ENCODE results near the gene ZNF608.

ZNF608 gene

GRCh38 chr5:124738681-124739633 lies 7.5 kb downstream of the ZNF608 start:
- DNase-seq (ENCODE audit: low spot score) = no peak

- DNase-seq (ENCODE audit: low spot score) = no peak
These were observed 8.8 kb downstream of the ZNF608 start for GRCh38 chr5:124737651-124738050.

- DNase-seq (ENCODE audit: low spot score) = no peak
These were observed 9.6 kb downstream of the ZNF608 start for GRCh38 chr5:124736805-124737188.

GRCh38 chr5:124736082-124736804 lies 10.2 kb downstream of the ZNF608 start:
- DNase-seq (ENCODE audit: low spot score) = peak; percentile 63

- DNase-seq (ENCODE audit: low spot score) = peak; percentile 55
These were observed 11.1 kb downstream of the ZNF608 start for GRCh38 chr5:124735169-124735858.

- no peak for DNase-seq (ENCODE audit: low spot score)
These were observed 11.8 kb downstream of the ZNF608 start for GRCh38 chr5:124734574-124735168.

GRCh38 chr5:124733329-124733650 lies 13.1 kb downstream of the ZNF608 start:
- no peak for DNase-seq (ENCODE audit: low spot score)

GRCh38 chr5:124732428-124733328 lies 13.8 kb downstream of the ZNF608 start:
- no peak for DNase-seq (ENCODE audit: low spot score)

GRCh38 chr5:124730381-124730780 lies 16.1 kb downstream of the ZNF608 start:
- DNase-seq (ENCODE audit: low spot score) = no peak

GRCh38 chr5:124729720-124730359 lies 16.6 kb downstream of the ZNF608 start:
- peak; percentile 46 for DNase-seq (ENCODE audit: low spot score)

GRCh38 chr5:124728968-124729332 lies 17.5 kb downstream of the ZNF608 start:
- no peak for DNase-seq (ENCODE audit: low spot score)

GRCh38 chr5:124728331-124728967 lies 18.0 kb downstream of the ZNF608 start:
- no peak for DNase-seq (ENCODE audit: low spot score)

GRCh38 chr5:124726631-124727362 lies 19.6 kb downstream of the ZNF608 start:
- no peak for DNase-seq (ENCODE audit: low spot score)

- no peak for DNase-seq (ENCODE audit: low spot score)
These were observed 20.7 kb downstream of the ZNF608 start for GRCh38 chr5:124725622-124726258.

- no peak for DNase-seq (ENCODE audit: low spot score)
These were observed 21.4 kb downstream of the ZNF608 start for GRCh38 chr5:124725040-124725434.

GRCh38 chr5:124724357-124725039 lies 21.9 kb downstream of the ZNF608 start:
- no peak for DNase-seq (ENCODE audit: low spot score)

- no peak for DNase-seq (ENCODE audit: low spot score)
These were observed 25.2 kb downstream of the ZNF608 start for GRCh38 chr5:124721229-124721735.

- DNase-seq (ENCODE audit: low spot score) = no peak
These were observed 25.8 kb downstream of the ZNF608 start for GRCh38 chr5:124720593-124720992.
